ENCODE results near the gene LRRN2. TPM values are rescaled to one million over a fixed set of nuclear protein-coding genes. Genes with fewer than 3 reads are reported as not detected.

The LRRN2 gene
- total RNA-seq, 1 experiment from 2014 or later = 2.0 TPM

DNA sequence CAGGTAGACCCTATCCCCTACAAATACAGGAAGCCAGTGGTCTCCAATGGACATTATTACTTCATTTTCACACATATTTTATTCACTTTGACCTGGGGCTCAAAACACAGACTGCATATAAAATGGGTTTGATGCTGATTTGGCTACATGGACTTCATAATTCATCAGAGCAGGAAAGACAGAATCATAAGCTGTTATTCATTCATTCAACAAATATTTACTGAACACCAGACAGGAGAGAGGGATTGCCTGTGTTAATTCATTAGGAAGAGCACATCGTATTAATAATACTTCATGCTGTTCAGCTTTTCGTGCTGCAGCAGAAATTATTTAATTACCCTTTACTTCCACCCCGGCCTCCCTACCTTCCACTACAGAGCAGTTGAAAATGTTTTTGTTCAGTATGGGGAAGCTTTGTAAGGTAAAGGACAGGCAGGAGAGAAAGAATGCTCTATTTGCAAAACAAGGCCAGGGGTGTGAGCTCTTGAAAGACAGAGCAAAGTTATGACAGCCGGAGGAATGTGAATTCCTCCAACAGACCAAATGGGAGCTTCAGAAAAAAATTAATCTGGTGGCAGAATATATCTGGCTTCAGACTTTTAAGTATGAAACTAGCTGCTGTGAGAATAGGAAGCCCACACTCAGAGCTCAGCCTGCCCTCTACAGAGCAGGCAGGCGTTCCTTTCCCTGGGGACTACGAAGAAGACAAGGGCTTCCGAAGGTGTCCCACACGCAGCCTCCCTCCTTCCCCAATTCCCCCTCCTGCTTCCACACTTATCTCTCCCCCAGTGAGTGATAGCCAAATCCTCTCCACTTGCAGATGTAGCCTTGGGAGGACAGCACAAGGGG is 111.3 kb downstream of the LRRN2 start:
- intact Hi-C loops (cut with micrococcal nuclease; ENCODE audit: unreplicated experiment) = no loop called here
- ATAC-seq = no peak
- POLR2A ChIA-PET = no interaction called here
- CTCF ChIA-PET = interaction anchor here (1.3 to 1.4 kb wide), 2 partner anchors 9 to 233 kb away, joined by 3 read pairs; no protein-coding TSS in a partner anchor
- H3K4me1 ChIP-seq (ENCODE audit: control insufficient read depth, insufficient read depth, low read length) = no peaks in the 10 kb centered on the region
- in situ Hi-C loops (cut with HindIII; ENCODE audit: low pct_unique_long_range_greater_than_20kb, low sequenced_read_pairs) = no loop called here
- H3K4me3 ChIP-seq (ENCODE audit: low read depth in 2 of 2, low read length in 2 of 2) = no peak overlapping the region
- H3K27me3 ChIP-seq (ENCODE audit: control insufficient read depth, insufficient read depth, low read length) = no peaks in the 10 kb centered on the region
- BruUV-seq (replicated peaks) = no TSS peak
- TF ChIP-seq, protein P1, sequence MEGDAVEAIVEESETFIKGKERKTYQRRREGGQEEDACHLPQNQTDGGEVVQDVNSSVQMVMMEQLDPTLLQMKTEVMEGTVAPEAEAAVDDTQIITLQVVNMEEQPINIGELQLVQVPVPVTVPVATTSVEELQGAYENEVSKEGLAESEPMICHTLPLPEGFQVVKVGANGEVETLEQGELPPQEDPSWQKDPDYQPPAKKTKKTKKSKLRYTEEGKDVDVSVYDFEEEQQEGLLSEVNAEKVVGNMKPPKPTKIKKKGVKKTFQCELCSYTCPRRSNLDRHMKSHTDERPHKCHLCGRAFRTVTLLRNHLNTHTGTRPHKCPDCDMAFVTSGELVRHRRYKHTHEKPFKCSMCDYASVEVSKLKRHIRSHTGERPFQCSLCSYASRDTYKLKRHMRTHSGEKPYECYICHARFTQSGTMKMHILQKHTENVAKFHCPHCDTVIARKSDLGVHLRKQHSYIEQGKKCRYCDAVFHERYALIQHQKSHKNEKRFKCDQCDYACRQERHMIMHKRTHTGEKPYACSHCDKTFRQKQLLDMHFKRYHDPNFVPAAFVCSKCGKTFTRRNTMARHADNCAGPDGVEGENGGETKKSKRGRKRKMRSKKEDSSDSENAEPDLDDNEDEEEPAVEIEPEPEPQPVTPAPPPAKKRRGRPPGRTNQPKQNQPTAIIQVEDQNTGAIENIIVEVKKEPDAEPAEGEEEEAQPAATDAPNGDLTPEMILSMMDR (IDR thresholded peaks at IDR 0.05) = no peak
- TF ChIP-seq SIN3A (IDR thresholded peaks at IDR 0.05; ENCODE audit: borderline replicate concordance, insufficient read depth, low read depth, low read length) (no peak), TCF7L2 (IDR thresholded peaks at IDR 0.05; ENCODE audit: low read depth, low read length) (no peak), POLR2AphosphoS5 (IDR thresholded peaks at IDR 0.05; ENCODE audit: low read depth, low read length) (no peak)
- TF ChIP-seq, protein P2, sequence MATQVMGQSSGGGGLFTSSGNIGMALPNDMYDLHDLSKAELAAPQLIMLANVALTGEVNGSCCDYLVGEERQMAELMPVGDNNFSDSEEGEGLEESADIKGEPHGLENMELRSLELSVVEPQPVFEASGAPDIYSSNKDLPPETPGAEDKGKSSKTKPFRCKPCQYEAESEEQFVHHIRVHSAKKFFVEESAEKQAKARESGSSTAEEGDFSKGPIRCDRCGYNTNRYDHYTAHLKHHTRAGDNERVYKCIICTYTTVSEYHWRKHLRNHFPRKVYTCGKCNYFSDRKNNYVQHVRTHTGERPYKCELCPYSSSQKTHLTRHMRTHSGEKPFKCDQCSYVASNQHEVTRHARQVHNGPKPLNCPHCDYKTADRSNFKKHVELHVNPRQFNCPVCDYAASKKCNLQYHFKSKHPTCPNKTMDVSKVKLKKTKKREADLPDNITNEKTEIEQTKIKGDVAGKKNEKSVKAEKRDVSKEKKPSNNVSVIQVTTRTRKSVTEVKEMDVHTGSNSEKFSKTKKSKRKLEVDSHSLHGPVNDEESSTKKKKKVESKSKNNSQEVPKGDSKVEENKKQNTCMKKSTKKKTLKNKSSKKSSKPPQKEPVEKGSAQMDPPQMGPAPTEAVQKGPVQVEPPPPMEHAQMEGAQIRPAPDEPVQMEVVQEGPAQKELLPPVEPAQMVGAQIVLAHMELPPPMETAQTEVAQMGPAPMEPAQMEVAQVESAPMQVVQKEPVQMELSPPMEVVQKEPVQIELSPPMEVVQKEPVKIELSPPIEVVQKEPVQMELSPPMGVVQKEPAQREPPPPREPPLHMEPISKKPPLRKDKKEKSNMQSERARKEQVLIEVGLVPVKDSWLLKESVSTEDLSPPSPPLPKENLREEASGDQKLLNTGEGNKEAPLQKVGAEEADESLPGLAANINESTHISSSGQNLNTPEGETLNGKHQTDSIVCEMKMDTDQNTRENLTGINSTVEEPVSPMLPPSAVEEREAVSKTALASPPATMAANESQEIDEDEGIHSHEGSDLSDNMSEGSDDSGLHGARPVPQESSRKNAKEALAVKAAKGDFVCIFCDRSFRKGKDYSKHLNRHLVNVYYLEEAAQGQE (IDR thresholded peaks at IDR 0.05; ENCODE audit: insufficient read depth in 1 of 2, low read depth in 2 of 2, low read length in 1 of 2) = no peak
- H3K9me3 ChIP-seq (ENCODE audit: control insufficient read depth, insufficient read depth, low read depth, low read length) = no peaks in the 10 kb centered on the region
- DNase-seq (ENCODE audit: low read depth, low spot score) = no peak
- H3K27ac ChIP-seq (ENCODE audit: low read length) = no peak overlapping the region
- H3K36me3 ChIP-seq (ENCODE audit: control insufficient read depth, insufficient read depth, low read length) = no peaks in the 10 kb centered on the region

DNA sequence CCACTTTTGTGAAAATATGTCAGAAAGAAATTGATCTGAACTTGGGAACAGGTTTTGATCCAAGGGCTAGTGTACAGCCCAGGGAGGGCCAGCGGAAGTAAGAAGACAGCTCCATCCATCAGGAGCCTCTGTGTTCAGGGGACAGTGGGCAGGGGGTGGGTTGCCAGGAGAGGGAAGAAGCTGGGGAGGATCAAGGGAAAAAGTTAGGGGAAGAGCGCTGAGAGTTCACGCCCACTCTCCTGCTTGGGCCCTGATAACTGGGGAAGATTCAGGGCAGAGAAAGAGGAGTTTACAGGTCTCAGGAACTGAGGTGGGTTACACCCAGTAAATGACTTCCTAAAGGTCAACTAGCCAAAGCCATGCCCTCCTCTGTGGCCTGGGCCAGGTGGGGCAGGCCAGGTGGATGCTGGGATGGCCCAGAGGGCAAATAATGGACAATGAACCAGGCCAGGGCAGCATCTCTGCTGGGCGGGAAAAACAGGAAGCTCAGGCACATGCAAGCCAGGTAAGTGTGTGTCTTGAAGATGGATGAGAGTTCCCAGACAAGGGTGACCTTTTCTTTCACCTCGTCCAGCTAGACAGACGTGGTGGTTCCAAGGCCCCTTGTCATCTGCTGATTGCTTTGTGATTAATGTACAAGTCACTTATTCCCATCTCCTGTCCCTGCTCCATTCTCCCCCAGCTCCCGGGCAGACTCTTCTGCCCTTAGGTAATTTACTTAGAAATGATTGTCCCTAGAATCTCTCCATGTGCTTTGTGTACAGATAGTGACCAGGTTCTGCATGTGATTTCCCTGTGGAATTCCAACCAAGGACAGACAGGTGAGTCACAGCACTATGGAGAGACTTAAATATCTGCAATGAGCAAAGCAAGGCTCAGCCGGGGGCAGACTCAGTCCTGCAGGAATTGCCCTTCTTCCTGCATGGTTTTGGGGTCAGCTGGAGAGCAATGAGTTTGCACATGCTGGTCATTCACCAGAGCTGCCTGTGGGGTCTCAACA is 112.3 kb downstream of the LRRN2 start:
- no peak overlapping the region for H3K27ac ChIP-seq (ENCODE audit: low read length)
- TF ChIP-seq TCF7L2 (IDR thresholded peaks at IDR 0.05; ENCODE audit: low read depth, low read length) = no peak
- TF ChIP-seq SIN3A (IDR thresholded peaks at IDR 0.05; ENCODE audit: borderline replicate concordance, insufficient read depth, low read depth, low read length) = no peak
- no peak for TF ChIP-seq POLR2AphosphoS5 (IDR thresholded peaks at IDR 0.05; ENCODE audit: low read depth, low read length)
- TF ChIP-seq, protein P1 (IDR thresholded peaks at IDR 0.05) = no peak
- TF ChIP-seq, protein P2 (IDR thresholded peaks at IDR 0.05; ENCODE audit: insufficient read depth in 1 of 2, low read depth in 2 of 2, low read length in 1 of 2) = no peak
- ChIA-PET POLR2A (no interaction called here), CTCF (interaction anchor here (1.4 kb wide), 1 partner anchor 234 kb away, joined by 3 read pairs; no protein-coding TSS in a partner anchor)
- H3K27me3 ChIP-seq (ENCODE audit: control insufficient read depth, insufficient read depth, low read length) = no peaks in the 10 kb centered on the region
- intact Hi-C loops (cut with micrococcal nuclease; ENCODE audit: unreplicated experiment) = no loop called here
- H3K36me3 ChIP-seq (ENCODE audit: control insufficient read depth, insufficient read depth, low read length) = no peaks in the 10 kb centered on the region
- no peak overlapping the region for H3K4me3 ChIP-seq (ENCODE audit: low read depth in 2 of 2, low read length in 2 of 2)
- in situ Hi-C loops (cut with HindIII; ENCODE audit: low pct_unique_long_range_greater_than_20kb, low sequenced_read_pairs) = no loop called here
- H3K4me1 ChIP-seq (ENCODE audit: control insufficient read depth, insufficient read depth, low read length) = no peaks in the 10 kb centered on the region
- ATAC-seq = peak; percentile 23; the same call in 1 of the 2 replicates
- no TSS peak for BruUV-seq (replicated peaks)
- peak; percentile 57 for DNase-seq (ENCODE audit: low read depth, low spot score)
- H3K9me3 ChIP-seq (ENCODE audit: control insufficient read depth, insufficient read depth, low read depth, low read length) = no peaks in the 10 kb centered on the region
